ENCODE data around the gene DNAJC24.

The DNAJC24 gene

GRCh38 chr11:31478223-31478590 is 108.5 kb downstream of the DNAJC24 start:
- no peak for DNase-seq (ENCODE audit: extremely low read depth, low read depth)
- H3K4me3 ChIP-seq (replicated peaks; ENCODE audit: low read depth, low read length) = no peak overlapping the region
- no peak for TF ChIP-seq CTCF (IDR thresholded peaks at IDR 0.05; ENCODE audit: low read depth, low read length, missing control alignments)

DNA sequence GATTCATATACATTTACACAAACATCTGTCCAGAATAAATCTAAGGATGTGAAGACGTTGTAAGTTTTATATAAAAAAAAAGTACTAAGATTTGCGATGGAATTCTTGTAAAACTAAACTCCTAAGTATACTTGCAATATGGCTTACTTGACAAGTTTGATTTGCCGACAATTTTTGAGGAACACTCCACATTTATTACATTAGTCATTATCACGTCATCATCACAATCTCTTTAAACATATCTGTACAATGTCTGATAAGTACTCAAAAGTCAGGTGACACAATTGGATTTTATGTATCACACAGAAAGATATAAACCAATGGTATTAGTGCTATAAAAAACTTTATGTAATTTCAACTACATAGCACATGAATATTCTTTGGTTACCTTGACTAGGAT is 109.4 kb downstream of the DNAJC24 start:
- DNase-seq (ENCODE audit: extremely low read depth, low read depth) = no peak
- no peak overlapping the region for H3K4me3 ChIP-seq (replicated peaks; ENCODE audit: low read depth, low read length)
- TF ChIP-seq CTCF (IDR thresholded peaks at IDR 0.05; ENCODE audit: low read depth, low read length, missing control alignments) = no peak

GRCh38 chr11:31480930-31481329 is 111.3 kb downstream of the DNAJC24 start:
- TF ChIP-seq CTCF (IDR thresholded peaks at IDR 0.05; ENCODE audit: low read depth, low read length, missing control alignments) = no peak
- H3K4me3 ChIP-seq (replicated peaks; ENCODE audit: low read depth, low read length) = no peak overlapping the region

More at GRCh38 chr11:31480930-31481329, 111.3 kb downstream of the DNAJC24 start:
- DNase-seq (ENCODE audit: extremely low read depth, low read depth) = no peak

All from HFF-Myc (cell line).